OCI-LY7 (cell line): ENCODE data around the gene APOC3.

Experiments used
- CTCF ChIP-seq: fragments of 200-600 bp; sonication (generic); conservative IDR thresholded peaks from 2 replicates; pipeline ENCODE4 v1.5.1; 2014; ENCODE audit warnings: mild to moderate bottlenecking, antibody characterized with exemption, low read length, moderate library complexity, mixed read lengths
- EZH2phosphoT487 ChIP-seq: fragments of 200-600 bp; sonication (generic); IDR thresholded peaks from 2 replicates; pipeline ENCODE4 v1.6.1; 2018; ENCODE audit warnings: low read depth, borderline replicate concordance, mild to moderate bottlenecking, mixed run types, antibody characterized with exemption, low read length, moderate library complexity, mixed read lengths

DNA sequence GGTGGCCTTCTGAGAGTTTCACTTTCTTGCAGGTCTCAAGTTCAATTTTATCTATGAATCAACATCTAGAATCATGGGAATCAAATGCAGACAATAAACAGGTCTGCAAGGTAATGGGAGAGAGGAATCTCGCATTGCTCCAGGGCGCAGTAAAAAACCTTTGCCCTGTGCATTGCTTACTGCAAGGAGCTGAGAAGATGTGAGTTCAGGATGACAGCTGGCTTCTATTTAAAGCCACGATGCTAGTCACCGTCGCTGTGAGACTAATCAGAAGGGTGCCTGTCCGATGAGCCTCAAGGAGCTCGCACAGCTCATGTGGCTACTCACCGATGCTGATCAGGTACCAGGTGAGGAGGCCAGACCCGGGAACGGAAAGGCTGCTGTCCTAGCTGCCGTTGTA lies 37.9 kb downstream of the APOC3 start:
- TF ChIP-seq EZH2phosphoT487 (no peak), CTCF (no peak)
